ENCODE results near the gene FHIP2A.

DNA sequence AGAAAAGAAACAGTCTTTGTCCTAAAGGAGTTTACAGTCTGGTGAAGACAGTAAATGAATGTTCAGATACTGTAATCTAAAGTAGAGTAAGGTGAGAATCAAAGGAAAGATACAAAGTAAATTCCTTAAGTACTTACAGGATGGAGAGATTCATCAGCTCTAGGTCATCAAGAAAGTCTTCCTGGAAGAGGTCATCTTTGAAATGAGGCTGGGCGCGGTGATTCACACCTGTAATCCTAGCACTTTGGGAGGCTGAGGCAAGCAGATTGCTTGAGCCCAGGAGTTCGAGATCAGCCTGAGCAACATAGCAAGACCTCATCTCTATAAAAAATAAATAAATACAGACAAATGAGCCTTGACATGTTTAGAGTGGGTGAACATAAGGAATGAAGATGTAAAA lies 18.3 kb downstream of the FHIP2A start:
- TF ChIP-seq CTCF (IDR thresholded peaks at IDR 0.05 in 2 of 3, conservative IDR thresholded peaks at IDR 0.05 in 1 of 3; ENCODE audit: borderline replicate concordance in 1 of 3, insufficient read depth in 1 of 3, low read depth in 2 of 3, low read length in 2 of 3), result no peak
- TF ChIP-seq POLR2AphosphoS5 (IDR thresholded peaks at IDR 0.05; ENCODE audit: low read depth, low read length), result no peak
